Osteoblast (primary cell): Measurements from ENCODE around the gene TMC6. TPM values are rescaled to one million over a fixed set of nuclear protein-coding genes. Genes with fewer than 3 reads are reported as not detected.
A peak's percentile ranks its signal among the peaks of the same experiment; 100 is the strongest.

Source experiments
- DNase-seq: peaks from one replicate; pipeline ENCODE4 v3.0.0; 2011; ENCODE audit warnings: low spot score, mixed read lengths; ENCODE audit not compliant: insufficient read length; ENCODE audit errors: missing footprints
- H2AFZ ChIP-seq: 2 replicates; pipeline ENCODE4 v1.6.0; 2011; ENCODE audit warnings: mild to moderate bottlenecking, low read length
- H3K27ac ChIP-seq: 2 replicates; pipeline ENCODE4 v1.5.1; 2011; ENCODE audit warnings: mild to moderate bottlenecking, low read depth, low read length, moderate library complexity
- H3K27me3 ChIP-seq: 2 replicates; pipeline ENCODE4 v1.6.0; 2012; ENCODE audit warnings: mild to moderate bottlenecking, control low read depth, inconsistent platforms, low read length, moderate library complexity; ENCODE audit not compliant: insufficient read depth
- H3K36me3 ChIP-seq: 2 replicates; pipeline ENCODE4 v1.5.1; 2011; ENCODE audit warnings: mild to moderate bottlenecking, low read length, control low read depth, moderate library complexity; ENCODE audit not compliant: insufficient read depth
- H3K4me1 ChIP-seq: 2 replicates; pipeline ENCODE4 v1.5.1; 2011; ENCODE audit warnings: mild to moderate bottlenecking, low read length, control low read depth, moderate library complexity; ENCODE audit not compliant: insufficient read depth
- H3K4me2 ChIP-seq: 2 replicates; pipeline ENCODE4 v1.6.0; 2011; ENCODE audit warnings: mild to moderate bottlenecking, low read length; ENCODE audit not compliant: insufficient read depth
- H3K4me3 ChIP-seq: fragments of 200-600 bp; sonication (generic); 3 replicates; pipeline ENCODE4 v1.5.1; 2012; ENCODE audit warnings: mild to moderate bottlenecking, low read length, inconsistent platforms; ENCODE audit not compliant: insufficient read depth
- H3K79me2 ChIP-seq: 2 replicates; pipeline ENCODE4 v1.6.0; 2012; ENCODE audit warnings: mild to moderate bottlenecking, low read length, control low read depth, inconsistent platforms; ENCODE audit not compliant: insufficient read depth
- H3K9me3 ChIP-seq: 2 replicates; pipeline ENCODE4 v1.5.1; 2011; ENCODE audit warnings: low read depth, low read length, control low read depth
- H4K20me1 ChIP-seq: 2 replicates; pipeline ENCODE4 v1.6.0; 2012; ENCODE audit warnings: mild to moderate bottlenecking, low read length, control low read depth; ENCODE audit not compliant: insufficient read depth
- total RNA-seq: library from RNA; depleted of rRNA; stranded (reverse); fragments of >200 nt; gene quantifications from 2 replicates; pipeline ENCODE4 v1.2.3, GENCODE V29; 2012
- TF ChIP-seq, protein P1 (sequence below): IDR thresholded peaks from 2 replicates; pipeline ENCODE4 v1.5.1; 2011; ENCODE audit warnings: mild to moderate bottlenecking, low read depth, low read length, moderate library complexity; ENCODE audit errors: extremely low read depth

TMC6 gene
- total RNA-seq, 1 donor, result under 0.01 TPM

DNA sequence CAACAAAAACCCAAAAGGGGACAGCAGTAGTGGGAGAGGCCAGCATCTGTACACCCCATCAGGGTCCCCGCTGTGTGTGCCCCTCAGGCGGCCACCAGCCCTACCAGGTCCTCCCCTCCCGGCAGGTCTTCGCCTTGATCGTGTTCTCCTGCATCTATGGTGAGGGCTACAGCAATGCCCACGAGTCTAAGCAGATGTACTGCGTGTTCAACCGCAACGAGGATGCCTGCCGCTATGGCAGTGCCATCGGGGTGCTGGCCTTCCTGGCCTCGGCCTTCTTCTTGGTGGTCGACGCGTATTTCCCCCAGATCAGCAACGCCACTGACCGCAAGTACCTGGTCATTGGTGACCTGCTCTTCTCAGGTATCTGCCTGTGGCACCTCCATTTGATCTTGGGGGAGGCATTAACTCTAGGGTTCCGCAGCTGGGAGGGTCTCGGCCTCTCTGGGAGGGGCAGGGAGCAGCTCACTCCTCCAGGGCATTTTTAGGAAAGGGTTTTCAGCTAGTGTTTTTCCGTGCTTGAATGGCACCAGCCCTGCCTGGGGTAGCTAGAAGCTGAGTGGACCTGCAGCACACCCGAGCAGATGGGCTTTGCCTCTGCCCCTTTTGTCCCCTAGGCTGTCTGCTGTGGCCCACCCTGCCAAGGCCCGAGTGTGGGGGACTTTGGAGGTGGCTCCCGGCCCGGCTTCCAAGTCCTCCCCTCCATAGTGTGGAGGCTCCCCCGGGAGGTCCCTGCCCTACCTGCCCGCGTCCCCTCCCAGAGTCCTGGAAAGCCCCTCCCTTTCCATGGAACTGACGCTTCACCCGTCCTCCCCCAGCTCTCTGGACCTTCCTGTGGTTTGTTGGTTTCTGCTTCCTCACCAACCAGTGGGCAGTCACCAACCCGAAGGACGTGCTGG lies 42.4 kb upstream of the TMC6 start:
- Histone ChIP-seq H3K4me1 (peaks cover 4% of the 10 kb centered on the region), H3K4me3 (no peak overlapping the region), H3K4me2 (no peak overlapping the region), H3K36me3 (peaks cover 3% of the 10 kb centered on the region), H4K20me1 (peaks cover 8% of the 10 kb centered on the region), H2AFZ (no peak overlapping the region), H3K79me2 (no peaks in the 10 kb centered on the region), H3K27ac (no peak overlapping the region), H3K9me3 (no peaks in the 10 kb centered on the region), H3K27me3 (no peaks in the 10 kb centered on the region)
- TF ChIP-seq, protein P1, sequence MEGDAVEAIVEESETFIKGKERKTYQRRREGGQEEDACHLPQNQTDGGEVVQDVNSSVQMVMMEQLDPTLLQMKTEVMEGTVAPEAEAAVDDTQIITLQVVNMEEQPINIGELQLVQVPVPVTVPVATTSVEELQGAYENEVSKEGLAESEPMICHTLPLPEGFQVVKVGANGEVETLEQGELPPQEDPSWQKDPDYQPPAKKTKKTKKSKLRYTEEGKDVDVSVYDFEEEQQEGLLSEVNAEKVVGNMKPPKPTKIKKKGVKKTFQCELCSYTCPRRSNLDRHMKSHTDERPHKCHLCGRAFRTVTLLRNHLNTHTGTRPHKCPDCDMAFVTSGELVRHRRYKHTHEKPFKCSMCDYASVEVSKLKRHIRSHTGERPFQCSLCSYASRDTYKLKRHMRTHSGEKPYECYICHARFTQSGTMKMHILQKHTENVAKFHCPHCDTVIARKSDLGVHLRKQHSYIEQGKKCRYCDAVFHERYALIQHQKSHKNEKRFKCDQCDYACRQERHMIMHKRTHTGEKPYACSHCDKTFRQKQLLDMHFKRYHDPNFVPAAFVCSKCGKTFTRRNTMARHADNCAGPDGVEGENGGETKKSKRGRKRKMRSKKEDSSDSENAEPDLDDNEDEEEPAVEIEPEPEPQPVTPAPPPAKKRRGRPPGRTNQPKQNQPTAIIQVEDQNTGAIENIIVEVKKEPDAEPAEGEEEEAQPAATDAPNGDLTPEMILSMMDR, result no peak
- DNase-seq, result peak; percentile 54

DNA sequence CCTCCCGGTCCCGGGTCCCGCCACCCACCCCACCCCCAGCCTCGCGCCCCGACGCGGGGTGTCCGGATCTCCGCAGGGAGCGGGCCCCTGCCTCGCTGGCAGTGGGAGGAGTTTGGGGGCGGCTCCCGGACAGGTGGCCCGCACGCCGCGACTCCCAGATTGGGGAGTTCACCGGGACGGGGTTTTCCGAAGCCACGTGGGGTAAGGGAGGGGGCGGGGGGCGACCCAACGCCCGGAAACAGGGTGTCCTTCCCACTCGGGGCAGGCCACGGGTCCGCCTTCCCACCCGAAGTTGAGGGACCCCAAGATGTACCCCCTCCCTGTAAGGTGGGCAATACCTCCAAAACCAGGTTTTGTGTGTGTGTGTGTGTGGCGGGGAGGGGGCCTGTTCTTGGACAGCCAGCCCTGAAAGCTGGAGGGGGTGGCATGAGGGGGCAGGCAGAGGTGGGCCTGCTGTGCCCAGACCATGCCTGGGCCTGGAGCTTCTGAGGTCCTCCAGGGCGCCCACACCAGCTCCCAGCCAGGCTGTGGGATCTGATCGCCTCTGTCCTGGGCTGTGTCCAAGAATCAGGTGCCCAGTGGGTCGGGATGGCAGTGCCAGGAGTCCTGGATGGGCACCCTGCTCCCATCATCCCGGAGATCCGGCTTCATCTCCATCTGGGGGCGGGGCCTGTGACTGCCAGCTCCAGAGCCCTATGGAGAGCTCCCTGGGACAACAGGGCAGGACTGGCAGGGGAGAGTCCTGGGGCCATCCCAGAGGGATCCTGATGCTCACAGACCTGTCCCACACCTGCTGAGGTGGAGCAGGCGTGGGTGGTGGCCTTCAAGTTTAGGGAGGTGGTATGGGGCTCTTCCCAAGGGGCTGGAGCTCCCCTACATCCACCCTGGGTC lies 40.6 kb upstream of the TMC6 start:
- peak overlapping the region; percentile 81 for H2AFZ ChIP-seq
- peak; percentile 98 for DNase-seq
- TF ChIP-seq, protein P1, result no peak
- H4K20me1 ChIP-seq, result peaks cover 6% of the 10 kb centered on the region
- no peaks in the 10 kb centered on the region for H3K79me2 ChIP-seq
- no peaks in the 10 kb centered on the region for H3K36me3 ChIP-seq
- H3K27me3 ChIP-seq, result no peaks in the 10 kb centered on the region
- H3K9me3 ChIP-seq, result no peaks in the 10 kb centered on the region
- peak overlapping the region; percentile 79 for H3K4me2 ChIP-seq
- H3K27ac ChIP-seq, result no peak overlapping the region
- H3K4me3 ChIP-seq, result peak overlapping the region; percentile 72
- H3K4me1 ChIP-seq, result peaks cover 4% of the 10 kb centered on the region

DNA sequence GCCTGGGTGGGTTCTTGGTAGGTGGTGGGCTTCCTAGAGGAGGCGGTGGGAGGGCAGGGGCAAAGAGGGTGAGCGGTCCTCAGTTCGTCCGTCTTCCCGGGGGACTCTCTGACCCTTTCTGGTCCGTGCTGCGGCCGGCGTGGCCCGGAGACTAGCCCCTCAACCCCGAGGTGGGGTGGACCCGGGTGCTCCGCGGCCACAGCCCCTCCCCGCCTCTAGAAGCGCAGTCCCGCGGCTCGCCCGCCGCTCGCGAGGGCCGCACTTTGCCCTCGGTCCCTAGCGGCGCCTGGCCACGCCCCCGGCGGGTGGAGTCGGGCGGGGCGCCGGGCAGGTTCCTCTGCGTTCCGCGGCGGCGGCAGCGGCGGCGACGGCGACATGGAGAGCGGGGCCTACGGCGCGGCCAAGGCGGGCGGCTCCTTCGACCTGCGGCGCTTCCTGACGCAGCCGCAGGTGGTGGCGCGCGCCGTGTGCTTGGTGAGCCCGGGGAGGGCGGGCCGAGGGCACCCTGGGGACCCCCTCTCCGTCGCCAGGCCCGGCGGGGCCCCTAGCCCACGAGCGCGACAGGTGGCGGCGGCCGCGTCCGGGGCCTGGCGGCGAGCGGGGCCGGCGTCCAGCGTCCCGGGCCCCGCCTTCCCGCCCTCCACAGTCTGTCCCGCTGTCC lies 39.8 kb upstream of the TMC6 start, which contains the start of gene SYNGR2:
Gene SYNGR2, plus strand, starts transcription at position 340 of the 661 bp plus-strand sequence. Its CDS starts 36 bp downstream, at position 376.
- Histone ChIP-seq H3K27ac (no peak within 1 kb of the TSS), H3K36me3 (no peaks in the 10 kb centered on the region), H3K9me3 (no peaks in the 10 kb centered on the region), H3K79me2 (no peaks in the 10 kb centered on the region), H3K27me3 (no peaks in the 10 kb centered on the region), H2AFZ (peak within 1 kb of the TSS; percentile 82), H3K4me2 (peak within 1 kb of the TSS; percentile 79), H3K4me3 (peak within 1 kb of the TSS; percentile 72), H4K20me1 (peaks cover 6% of the 10 kb centered on the region), H3K4me1 (peaks cover 4% of the 10 kb centered on the region)
- TF ChIP-seq, protein P1, result no peak
- peak; percentile 96 for DNase-seq
